NCI-H2227 treated with DMSO at 0.1 percent for 48 hours (cell line): Measurements from ENCODE around the gene TREML2.
"Not testable (repeated sequence)": the region's sequence is repeated elsewhere in the genome, so short reads cannot be mapped to it uniquely, and the experiment has no call there.

ENCODE experiments used
- DNase-seq: peaks from one replicate; lab custom pipeline; 2025; lab: John Stamatoyannopoulos, UW

The TREML2 gene

DNA sequence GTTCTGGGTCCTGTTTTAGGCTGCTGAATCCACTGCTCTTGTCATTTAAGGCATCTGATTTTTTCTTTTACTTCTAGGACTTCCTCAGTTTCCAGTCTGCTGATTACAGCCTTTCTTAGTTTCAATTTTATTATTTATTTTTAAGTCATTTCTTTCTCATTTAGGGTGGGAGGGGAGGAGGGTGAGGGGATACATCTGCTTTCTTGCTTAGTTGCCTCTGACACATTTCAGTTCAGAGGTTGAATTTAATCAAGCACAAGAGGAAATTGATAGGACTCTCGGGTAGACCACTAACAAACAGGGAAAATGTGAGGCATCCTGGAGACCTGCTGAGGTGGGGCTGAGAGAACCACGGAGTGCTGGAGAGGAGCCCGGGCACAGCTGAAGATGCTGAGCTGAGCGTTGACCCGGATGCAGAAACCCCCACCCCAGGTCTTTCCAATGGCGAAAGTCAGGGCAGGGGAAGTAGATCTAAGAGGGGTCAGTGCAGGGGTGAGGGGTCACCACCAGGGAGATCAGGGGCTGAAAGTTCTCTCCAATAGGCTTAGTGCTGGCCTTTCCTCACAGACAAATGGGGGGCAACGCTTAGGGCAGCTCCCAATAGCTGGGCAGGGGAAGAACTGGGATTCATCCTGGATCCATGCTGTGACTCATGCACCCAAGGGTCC is 7.6 kb upstream of the TREML2 start:
- no peak for DNase-seq

DNA sequence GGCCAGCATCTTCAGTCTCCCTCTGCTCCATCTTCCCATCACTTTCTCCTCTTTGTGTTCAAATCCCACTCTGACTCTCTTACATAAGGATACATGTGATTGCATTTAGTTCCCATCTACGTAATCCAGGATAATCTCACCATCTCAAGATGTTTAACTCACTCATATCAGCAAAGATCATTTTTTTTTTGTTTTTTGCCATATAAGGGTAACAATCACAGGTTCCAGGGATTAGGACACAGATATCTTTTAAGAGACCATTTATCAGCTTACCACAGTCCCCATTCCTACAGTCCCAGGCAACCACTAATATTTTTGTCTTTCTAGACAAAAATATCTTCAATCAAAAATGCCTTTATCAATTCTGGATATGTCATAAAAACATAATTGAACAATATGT is 3.2 kb upstream of the TREML2 start:
- DNase-seq, result no peak

DNA sequence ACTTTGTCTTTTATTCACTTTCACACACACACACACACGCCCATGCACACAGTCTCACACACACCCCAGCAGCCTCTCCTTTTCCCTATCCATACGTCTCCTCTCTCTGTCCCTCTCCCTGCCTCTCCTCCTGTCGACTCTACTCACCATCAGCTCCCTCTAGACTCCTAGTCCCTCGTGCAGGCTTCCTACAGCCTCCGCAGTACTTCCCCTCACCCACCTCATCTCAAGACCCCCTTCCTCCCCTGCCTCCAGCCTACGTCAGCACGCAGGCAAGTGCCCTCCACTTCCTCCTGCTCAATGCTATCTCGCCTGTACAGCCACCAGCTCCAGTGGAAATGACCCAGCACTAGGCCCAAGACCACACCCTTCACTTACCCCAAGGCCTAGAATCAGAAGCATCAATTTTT is 820 bp upstream of the TREML2 start:
- DNase-seq, result no peak

DNA sequence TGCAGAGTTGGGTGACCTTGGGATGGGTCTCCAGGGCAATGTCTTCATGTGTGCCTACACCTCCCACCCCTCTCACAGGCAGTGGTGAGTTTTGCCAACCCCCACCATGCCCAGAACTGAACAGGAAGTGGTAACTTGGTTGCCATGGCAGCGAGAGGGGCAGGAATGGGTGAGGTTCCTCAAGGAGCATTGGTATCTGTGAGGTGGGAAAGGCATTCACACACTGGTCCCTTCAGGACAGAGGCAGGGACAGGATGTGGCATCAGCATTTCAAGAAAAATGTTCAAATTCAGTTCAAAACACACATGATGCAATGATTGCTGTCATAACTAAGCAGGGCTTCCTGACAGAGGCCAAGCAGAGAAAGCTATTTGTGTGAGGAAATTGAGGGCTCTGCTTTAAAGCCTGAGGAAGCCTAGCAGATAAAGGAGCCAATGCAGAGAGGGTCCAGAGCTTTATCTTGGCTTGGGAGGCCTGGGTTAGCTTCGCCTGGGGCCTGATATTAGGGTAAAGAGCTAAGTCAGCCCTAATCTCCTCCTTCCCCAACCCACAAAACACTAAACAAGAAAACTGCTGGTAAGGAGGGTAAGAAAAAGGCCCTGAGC is 551 bp downstream of the TREML2 start:
- DNase-seq, result no peak

DNA sequence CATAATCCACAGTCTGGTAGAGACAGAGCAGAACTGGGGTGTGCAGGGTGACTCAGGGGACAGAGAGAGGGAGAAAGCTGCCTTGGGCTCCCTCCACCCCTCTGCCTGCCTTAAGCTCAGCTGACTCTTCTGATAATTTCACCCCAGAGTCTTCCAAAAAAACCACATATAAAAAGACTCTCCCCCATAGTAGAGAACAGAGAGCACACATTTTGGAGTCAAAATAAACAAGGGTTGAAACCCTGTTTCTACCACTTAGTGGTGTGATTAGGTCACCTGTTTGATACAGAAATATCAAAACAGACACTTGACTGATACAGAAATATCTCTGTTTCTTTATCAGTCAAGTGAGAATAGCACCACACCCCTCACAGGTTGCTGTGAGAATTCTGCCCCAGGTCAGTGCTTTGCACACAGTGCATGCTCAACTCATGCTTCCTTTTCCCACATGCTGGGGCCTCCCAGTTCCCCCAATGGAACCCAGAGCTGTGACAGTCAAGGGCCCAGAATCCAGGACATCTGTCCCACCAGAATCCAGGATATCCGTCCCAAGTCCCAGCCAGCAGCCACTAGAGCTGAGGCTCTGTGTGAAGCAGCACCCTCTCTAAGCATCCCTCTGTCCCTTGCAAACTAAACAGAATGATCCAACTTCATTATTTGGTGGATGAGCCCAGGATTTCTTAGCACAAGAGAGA is 1.2 kb downstream of the TREML2 start:
- DNase-seq, result no peak

DNA sequence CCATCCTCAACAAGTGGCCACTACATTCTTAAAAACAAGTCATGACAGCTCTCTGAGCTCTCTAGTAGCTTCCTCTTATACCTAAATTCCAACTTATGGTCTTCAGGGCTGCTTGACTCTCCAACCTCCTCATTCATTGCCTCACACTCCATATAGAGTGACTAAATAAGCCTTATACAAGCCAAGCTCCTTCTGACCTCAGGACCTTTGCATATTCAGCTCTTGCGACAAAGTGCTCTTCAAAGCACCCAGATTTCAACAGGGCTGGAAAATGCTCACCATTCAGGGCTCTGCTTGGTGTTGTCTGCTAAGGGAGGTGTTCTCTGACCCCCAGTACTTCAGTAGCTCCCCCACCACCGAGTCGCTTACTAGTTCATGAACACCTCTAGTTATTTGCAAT is 3.7 kb downstream of the TREML2 start:
- DNase-seq, result no peak

DNA sequence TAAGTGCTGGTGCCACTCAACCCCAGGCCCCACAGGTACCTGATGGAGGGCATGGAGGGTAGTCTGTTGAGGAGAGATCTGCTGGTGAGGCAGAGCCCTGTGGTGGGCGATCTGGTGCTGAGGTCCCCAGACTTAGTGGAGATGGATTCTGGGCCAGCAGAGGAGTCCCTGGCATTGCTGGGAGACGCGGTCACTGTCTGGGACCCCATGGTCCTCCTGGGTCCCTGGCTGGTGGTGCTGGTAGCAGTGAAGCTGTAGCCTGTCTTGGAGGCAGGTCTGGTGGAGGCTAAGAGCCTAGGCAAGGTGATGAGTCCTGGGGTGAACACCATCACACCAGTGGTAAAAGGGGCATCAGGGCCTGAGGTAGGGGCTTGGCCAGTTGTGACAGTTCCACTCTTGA is 6.6 kb downstream of the TREML2 start:
- DNase-seq, result no peak

DNA sequence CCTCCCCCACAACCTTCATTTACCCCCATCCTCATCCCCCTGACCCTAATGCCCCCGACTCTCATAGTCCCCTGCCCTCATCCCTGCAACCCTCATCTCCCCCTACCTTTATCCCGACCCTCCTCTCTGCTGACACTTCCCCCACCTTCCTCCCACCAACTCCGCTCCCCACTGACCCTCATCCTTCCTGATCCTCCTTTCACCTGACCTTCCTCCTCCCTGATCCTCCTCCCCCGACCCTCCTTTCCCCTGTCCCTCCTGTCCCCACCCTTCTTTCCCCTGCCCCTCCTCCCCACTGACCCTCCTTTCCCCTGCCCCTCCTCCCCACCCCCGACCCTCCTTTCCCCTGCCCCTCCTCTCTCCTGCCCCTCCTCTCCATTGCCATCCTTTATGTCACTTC is 7.1 kb downstream of the TREML2 start:
- DNase-seq, result no peak

DNA sequence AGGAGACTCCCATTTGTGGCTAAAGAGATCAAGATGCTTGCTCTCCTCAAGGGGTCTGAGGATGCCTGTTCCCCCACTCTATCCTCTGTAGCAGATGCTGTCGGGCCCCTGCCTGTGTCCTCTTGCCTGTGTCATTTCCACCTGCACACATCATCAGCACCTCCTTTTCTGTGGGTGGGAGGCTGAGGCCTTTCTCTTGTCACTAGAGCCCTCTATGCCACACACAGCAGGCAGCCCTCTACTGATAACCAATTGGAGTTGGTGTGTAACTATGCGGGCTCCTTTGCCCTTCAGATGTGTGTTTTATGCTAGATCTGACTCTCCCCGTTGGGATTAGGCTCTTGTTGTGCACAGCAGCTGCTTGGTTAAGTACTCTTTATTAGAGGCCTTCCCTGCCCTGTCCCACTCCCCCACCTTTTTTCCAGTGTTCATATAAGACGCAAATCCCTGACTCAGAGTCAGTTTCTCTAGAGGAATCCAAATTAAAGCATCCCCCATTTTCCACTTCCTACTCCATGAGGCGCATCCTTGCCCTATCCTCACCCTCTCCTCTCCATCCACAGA is 7.7 kb downstream of the TREML2 start:
- no peak for DNase-seq

DNA sequence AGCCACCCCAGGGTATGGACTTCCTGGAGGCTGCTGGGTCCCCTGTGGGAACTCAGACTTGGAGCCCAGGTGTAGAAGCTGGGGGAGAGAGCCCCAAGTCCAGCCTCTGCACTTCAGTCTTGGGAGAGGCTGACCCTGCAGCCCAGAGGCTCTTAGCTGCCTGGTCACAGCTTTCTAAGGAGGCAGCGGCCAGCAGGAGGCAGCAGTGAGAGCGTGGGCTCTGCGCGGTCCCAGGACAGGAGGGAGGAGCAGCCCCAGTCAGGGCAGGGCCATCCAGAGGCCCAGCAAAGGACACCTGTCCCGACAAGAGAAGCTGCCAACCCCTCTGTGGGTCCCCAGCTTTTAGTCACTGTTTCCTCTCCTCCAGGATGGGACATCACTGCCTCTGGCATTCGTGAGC is 9.4 kb downstream of the TREML2 start:
- no peak for DNase-seq

DNA sequence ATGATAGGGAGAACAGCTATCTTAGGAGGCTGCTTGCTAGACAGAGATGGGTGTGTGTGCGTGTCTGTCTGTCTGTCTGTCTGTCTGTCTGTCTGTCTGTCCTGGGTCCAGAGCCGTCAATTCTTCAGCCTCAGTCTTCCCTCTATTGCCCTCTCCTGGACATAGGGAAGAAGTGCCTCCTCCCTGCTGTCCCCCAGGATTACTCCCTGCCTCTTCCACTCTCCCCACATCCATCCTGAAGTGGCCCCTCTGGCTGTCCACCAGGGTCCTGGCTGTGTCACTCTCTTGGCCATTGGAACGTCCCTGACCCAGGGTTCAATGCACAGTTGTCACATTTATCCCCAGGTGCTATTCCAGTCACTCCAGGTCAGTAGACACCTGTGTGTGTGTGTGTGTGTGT is 10.2 kb downstream of the TREML2 start:
- no peak for DNase-seq

DNA sequence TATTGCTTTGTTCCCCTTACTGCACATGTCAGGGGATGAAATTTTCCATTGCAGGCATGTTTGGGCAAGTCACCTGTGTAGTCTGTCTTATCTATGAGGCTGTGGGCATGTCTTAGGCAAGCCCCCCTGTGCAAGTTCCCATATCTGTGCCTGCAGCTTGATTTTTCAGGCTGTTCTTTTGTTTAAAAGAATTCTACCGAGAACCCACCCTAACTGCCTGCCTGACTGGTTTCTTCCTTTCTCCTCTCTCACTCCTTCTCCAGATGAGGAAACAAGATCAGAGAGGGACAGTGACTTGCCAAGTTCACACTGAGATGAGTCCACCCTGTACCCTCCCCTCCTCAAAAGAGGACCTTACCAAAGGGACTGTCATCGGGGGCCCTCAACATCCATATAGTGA is 11.0 kb downstream of the TREML2 start:
- no peak for DNase-seq

DNA sequence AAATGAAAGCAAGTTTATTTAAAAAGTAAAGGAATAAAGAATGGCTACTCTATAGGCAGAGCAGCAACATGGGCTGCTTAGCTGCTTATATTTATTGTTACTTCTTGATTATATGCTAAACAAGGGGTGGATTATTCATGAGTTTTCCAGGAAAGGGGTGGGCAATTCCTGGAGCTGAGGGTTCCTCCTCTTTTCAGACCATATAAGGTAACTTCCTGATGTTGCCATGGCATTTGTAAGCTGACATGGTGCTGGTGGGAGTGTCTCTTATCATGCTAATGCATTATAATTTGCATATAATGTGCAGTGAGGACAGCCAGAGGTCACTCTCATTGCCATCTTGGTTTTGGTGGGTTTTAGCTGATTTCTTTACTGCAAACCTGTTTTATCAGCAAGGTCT is 11.9 kb downstream of the TREML2 start:
- DNase-seq, result not testable (repeated sequence)

DNA sequence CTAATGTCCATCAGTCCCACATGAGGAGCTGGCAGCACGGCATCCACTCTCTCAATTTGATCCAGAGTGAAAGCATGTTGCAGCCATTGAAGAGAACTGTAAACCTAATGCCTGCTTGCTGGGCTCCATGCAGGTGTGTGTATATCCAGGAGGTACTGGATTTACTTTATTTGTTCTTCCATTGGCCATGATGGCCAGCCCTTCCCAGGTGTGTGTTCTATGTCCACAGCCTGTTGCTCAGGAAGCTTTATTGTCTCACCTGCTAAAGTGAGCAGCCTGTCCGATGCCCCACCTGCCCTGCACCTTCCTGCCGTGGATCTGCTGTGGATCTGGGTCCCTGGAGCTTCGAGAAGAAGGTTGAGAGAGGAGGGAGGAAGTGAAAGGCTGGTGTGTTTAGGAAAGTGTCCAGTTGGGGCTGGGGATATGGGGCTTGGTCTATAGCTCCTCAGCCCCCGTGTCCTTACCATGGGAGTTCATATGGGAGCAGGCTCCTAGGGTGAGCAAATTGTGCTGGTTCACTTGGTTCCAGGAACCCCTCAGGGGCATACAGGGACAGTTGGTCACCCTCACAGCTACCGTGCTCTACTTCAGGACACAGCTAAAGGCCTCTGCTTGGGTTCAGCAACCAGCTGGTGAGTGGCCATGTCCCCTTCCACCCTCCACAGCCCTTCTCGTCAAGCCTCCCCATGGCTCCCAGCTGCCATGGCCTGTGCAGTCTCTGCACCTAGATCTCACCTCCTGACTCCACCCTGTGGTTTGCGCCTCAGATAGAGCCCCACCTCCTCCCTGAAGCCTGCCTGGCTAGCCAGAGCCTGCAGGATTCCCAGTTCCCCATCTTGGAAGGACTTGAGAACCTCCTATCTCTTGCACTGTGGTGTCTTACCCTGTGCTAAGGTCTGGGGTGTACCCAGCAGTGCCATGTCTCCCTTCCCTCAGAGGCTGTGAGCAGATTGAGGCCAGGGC is 12.7 kb downstream of the TREML2 start:
- no peak for DNase-seq

DNA sequence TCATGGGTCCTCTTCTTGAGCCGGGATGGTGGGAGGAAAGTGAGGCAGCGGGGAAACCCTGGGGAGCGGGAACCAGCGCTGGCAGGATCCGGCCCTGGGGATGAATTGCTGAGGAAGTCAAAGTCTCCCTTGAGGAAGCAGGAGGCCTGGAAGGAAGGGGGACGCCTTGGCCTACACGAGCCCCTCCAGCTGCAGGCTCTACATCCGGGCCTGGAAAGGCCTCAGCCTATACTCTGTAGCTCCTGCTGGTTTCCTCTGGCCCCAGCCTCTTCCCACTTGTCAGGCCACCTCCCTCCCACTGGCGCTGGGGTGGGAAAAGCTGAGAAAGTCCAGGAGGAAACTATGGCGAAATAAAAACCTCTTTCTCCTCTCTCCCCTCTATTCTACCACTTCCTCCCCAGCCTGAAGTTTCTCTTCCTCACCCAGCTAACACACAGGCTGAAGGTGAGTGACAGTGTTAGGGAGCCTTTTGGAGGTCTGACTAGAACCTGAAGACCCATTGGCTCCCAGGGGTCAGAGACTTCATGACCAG is 14.9 kb downstream of the TREML2 start:
- DNase-seq, result no peak

DNA sequence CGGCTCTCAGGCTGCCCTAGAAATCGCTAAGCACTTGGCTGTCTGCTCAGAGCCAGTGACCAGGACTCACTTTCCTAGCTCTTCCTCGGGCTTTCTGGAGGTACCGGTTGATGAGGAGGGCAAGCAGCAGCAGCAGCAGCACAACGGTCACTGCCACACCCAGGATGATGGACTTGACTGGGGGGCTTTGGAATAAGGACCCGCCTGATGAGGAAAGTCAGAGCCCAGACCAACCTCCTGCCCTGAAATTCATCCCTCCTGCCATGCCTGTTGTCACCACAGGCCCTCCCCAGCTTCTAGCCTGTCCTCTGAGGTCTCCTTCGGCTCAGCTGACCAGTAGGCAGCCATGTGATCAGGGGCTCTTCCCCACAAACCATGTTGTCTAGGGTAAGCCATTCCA is 16.2 kb downstream of the TREML2 start:
- DNase-seq, result no peak

DNA sequence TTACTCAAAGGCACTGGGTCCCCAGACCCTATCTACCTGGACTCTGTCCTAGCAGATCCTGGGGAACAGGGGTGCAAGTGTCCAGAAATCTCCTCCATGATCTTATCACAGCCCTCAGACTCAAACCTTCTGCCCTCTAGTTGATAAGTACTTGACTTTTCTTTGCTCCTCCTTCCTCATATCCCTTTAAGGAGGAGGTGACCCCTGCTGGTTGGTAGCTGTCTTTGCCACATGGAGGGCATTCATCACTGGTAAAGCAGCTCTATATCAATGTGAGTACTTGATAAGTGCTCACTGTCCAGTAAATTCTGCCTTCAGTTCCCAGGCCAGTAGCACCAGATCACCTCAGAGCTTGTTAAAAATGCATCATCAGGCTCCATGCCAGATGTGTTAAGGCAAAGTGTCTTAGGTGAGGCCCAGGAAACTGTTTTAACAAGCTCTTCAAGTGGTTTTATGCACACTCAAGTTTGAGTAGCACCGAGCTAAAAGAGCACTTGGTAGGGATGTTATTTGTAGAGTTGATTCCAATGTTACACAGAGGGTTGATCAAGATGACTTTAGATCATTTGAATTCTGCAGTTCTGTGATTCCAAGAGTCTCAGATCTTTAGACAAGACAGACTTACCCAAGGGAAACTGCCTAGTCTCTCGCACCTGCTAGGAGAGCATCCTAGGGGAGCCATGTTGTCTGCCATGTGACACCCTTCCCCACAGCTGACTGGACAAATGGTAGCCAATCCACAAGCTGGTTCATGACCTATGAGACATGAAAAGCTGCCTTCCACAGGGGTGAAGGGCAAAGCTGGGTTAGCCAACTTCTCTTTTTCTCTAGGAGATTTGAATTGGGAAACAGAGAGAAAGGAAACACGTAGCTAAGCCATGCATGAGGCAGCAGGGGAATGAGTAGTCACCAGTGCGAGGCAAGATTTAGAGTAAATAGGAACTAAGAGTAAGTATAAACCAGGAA is 18.6 kb downstream of the TREML2 start:
- no peak for DNase-seq

DNA sequence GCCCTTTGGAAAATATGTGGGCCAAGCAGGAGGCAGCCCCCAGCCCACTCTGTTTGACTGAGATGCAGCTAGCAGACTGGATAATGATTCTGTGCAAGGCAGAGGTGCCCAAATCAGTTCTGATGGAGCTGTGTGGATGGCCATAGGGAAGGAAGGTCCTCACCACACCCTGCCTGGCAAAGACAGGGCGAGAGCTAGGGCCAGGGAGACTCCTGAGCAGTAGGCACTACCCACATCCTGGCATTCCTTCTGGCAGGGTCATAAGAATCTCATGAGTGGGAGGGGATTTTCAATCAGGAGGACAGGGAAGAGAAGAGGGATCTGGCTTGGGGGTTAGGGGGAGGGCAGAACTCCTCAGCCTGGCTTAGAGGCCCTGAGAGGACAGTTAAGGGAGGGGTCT is 19.4 kb downstream of the TREML2 start:
- no peak for DNase-seq

DNA sequence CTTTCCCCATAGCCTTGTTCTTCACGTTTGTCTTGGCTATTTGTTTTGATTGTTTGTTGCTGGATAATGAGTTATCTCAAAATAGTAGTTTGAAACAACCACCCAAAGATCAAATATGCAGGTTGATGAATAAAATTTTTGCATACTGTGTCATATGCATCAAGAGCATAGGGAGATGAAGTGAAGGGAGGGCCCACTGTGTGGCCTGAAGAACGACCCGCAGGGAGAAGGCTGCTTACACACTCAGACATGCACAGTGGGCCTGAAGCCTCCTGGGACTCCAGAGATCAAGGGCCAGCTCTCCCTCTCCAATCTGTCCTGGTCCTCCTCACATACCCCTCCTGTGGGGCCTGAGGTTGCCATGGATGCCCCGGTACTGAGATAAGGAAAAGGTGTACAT is 21.8 kb downstream of the TREML2 start:
- DNase-seq, result no peak

DNA sequence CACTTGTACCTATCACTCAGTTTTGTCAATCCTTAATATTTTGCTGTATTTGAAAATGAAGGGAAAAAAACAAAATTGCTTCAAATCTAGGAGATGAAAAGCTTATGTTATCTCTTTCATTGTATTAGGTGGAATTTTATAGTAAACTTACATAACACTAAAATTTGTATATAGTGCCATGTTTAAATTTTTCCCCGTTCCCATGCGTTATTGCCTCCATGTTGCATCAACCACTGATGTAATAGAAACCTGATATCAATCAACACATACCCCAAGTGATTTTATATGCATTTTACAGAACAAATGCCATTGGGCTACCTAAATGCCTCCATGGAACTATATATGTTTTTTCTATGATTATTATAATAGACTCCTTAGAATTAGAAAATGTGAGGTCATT is 23.3 kb downstream of the TREML2 start:
- no peak for DNase-seq

DNA sequence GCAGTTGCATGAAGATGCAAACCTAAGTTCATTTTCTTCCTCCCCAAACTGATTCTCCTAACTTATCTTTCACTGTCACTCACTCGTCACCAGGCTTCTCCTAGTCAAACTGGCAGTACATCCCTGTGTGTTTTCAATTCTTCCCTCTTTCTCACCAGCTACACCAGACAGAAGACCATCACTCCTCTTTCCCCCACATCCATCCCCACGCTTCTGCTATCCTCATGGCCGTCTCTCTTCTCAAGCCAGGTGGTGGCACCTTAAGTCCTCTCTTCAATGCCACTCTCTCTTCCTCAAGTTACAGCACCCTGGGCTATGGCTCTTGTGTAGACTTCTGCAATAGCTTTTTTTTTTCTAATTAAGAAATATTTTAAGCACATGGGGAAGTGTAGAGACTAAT is 23.7 kb downstream of the TREML2 start:
- DNase-seq, result no peak
